Epithelial cell of prostate (primary cell): ENCODE results near the gene BPIFB3.

Experiments
- DNase-seq: peaks from one replicate; pipeline ENCODE4 v3.0.0-alpha.2; 2011; ENCODE audit warnings: low read depth, low spot score
- H3K27ac ChIP-seq: fragments of 450-650 bp; 2 replicates; pipeline ENCODE4 v1.5.1; 2017; ENCODE audit warnings: mild to moderate bottlenecking

BPIFB3 gene

GRCh38 chr20:33015700-33016580 lies 37.8 kb upstream of the BPIFB3 start:
- no peak for DNase-seq
- no peak overlapping the region for H3K27ac ChIP-seq

DNA sequence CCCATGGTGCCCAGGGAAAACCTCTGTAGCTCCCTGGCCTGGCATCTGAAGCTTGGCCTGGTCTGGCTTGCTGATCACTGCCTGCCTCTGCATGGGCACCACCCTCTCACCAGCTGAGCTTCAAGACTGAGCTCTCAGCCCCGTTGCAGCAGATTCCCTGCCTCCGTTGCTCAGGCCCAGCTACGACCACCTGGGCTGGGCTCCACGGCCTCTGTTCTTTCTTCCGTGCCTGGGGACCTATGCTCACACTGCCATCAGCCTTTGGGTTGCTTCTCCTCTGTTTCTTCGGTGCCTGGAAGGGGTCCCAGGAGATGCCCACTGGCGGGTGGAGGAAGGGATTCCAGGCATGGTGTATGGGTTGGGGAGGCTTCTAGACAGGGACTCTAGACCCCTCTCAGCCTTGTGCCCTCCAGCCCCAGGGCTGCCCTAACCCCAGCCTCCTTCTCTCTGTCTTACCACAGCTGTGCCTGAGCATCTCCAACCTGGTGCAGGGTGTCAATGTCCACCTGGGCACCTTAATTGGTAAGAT lies 37.1 kb upstream of the BPIFB3 start:
- H3K27ac ChIP-seq: no peak overlapping the region
- no peak for DNase-seq

- H3K27ac ChIP-seq: no peak overlapping the region
These were observed 36.2 kb upstream of the BPIFB3 start for GRCh38 chr20:33017542-33017941.

DNA sequence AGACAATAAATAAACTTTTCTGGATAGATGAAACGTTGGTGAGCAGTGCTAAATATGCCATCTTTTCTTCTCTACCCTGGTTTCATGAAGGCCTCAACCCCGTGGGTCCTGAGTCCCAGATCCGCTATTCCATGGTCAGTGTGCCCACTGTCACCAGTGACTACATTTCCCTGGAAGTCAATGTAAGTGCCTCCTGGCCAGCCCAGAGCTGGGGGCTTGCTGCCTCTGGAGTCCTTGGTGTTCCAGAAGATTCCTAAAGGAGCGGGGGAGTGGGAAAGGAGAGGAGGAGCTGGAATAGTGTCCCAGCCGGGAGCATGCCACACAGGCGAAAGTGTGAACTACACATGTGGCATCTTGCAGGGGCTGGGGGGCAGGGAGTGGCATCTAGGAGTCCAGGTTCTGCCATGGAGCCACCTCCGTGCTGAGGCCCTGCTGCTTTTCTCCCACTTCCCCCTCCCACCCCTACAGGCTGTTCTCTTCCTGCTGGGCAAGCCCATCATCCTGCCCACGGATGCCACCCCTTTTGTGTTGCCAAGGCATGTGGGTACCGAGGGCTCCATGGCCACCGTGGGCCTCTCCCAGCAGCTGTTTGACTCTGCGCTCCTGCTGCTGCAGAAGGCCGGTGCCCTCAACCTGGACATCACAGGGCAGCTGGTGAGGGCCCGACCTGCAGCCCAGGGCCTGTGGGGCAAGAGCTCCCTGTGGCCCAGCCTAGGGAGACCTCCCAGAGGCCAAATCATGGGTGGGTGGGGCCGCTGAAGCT lies 35.4 kb upstream of the BPIFB3 start:
- H3K27ac ChIP-seq: no peak overlapping the region
- DNase-seq: no peak

More at GRCh38 chr20:33017542-33017941, 36.2 kb upstream of the BPIFB3 start:
- DNase-seq: no peak

- DNase-seq: no peak
- no peak overlapping the region for H3K27ac ChIP-seq
These were observed 34.0 kb upstream of the BPIFB3 start for GRCh38 chr20:33019465-33020277.

- H3K27ac ChIP-seq: no peak overlapping the region
- no peak for DNase-seq
These were observed 33.2 kb upstream of the BPIFB3 start for GRCh38 chr20:33020278-33021161.

DNA sequence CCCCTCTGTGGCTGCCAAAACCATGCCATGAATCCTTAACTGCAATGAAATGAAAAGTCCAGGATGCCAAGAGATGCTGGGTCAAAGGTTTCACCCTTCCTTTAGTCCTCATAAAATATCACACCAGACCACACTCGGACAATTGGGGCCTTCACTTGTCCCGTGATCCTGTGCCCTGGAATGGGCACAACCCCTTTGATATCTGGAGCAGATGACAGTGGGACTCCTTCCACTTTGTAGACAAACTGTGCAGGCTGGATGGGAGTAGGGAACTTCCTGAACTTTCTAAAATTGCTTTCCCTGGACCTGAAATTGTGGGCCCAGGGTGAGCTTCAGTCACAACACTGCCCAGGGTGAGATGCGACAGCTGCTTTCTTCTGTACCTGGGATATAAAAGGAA lies 31.8 kb upstream of the BPIFB3 start:
- no peak overlapping the region for H3K27ac ChIP-seq
- DNase-seq: no peak

DNA sequence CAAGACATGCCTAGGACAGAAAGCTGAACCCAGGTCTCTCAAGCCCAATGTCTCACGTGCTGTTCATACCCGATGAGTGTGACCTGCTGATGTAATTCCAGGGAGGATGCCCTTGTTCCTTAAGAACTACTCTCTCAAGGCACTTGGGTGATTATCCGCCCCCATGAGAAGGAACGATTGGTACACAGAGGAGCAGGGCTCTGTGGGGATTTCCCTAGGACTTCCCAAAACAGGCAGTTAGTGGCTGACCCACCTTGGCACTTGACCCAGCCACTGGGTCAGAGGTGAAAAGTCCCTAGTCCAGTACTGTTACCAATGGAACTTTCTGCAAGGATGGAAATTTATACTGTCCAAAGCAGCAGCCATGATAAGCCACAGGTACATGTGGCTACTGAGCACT lies 31.4 kb upstream of the BPIFB3 start:
- H3K27ac ChIP-seq: no peak overlapping the region
- DNase-seq: no peak

DNA sequence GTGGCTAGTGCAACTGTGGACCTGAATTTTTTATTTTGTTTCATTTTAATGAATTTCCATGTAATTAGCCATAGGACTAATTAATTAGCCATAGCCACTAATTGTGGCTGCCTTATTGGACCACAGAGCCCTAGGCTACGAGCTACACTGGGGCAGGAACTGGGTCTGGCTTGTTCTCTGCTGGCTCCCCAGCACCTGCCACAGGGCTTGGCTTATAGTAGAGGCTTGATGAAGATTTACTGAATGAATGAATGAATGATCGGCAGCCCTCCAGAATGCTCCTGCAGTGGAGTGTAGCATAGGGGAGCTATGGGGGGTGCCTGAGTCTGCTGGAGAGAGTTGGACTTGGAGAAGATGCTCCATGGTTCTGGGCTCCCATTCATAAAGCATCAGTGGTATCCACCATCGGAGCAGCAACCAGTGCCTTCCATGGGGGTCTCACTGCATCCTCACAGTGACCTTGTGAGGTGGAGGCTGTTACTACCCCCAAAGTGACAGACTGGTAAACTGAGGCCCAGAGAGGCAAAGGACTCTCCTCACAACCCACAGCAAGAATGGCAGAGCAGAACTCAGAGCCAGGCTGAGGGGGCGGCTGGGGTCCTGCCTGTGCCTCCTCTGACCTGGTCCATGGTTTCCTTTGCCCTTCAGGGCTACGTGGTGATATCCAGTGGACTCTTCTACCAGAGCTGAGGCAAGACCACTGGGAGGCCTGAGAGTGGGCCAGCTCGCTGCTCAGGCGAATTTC lies 30.8 kb upstream of the BPIFB3 start:
- H3K27ac ChIP-seq: no peak overlapping the region
- no peak for DNase-seq

DNA sequence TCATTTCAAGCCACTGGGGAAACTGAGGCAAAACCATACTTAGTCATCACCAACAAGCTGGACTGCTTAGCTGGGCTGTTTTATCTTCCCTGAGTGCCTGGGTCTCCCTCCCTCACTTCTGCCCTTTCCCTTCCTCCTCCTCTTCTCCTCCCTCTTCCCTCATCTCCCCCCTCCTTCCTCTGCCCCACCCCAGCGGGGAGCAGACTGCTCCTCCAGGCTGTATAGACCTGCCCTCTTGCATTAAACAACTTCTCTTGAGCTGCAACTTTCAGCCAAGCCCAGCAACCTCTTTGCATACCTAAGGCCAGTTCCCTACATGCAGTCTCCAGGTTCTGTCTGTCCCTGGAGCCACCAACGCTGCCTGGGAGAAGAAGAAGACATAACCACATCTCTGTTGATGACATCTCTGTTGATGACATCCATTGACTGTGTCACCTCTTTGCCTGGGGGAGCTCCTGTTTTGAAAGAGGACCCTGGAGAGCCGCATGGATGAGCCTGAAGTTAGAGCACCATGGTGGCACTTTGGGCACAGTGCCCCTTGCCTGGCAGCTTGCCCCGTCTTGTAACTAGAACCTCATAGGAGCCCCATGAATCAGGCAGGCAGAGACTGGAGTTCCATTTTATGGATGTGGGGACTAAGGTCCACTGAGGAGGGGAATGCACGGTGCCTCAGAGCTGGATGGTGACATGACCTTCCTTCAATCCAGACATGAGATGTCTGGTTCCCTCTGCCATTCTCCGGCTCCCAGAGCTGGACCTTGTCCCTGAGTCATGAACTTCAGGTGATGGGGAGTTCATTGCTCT lies 30.1 kb upstream of the BPIFB3 start:
- DNase-seq: no peak
- H3K27ac ChIP-seq: no peak overlapping the region

- no peak for DNase-seq
- no peak overlapping the region for H3K27ac ChIP-seq
These were observed 29.5 kb upstream of the BPIFB3 start for GRCh38 chr20:33024243-33024560.

- DNase-seq: no peak
- no peak overlapping the region for H3K27ac ChIP-seq
These were observed 28.9 kb upstream of the BPIFB3 start for GRCh38 chr20:33024609-33025317.

GRCh38 chr20:33025318-33025876 lies 28.3 kb upstream of the BPIFB3 start:
- no peak for DNase-seq
- H3K27ac ChIP-seq: no peak overlapping the region

- DNase-seq: no peak
- H3K27ac ChIP-seq: no peak overlapping the region
These were observed 27.5 kb upstream of the BPIFB3 start for GRCh38 chr20:33026072-33026778.

- no peak for DNase-seq
- H3K27ac ChIP-seq: no peak overlapping the region
These were observed 26.6 kb upstream of the BPIFB3 start for GRCh38 chr20:33026779-33027759.
